ENCODE results near the gene TPSB2.

Gene TPSB2

GRCh38 chr16:1220098-1220728, 9.8 kb downstream of the TPSB2 start:
- H3K27ac ChIP-seq (ENCODE audit: low read depth, low read length): no peak overlapping the region
- no peaks in the 10 kb centered on the region for H3K9me3 ChIP-seq (ENCODE audit: control insufficient read depth in 1 of 2, low read length in 2 of 2)
- no peaks in the 10 kb centered on the region for H3K36me3 ChIP-seq (ENCODE audit: control insufficient read depth in 1 of 2, insufficient read depth in 2 of 2, low read length in 2 of 2)
- no peaks in the 10 kb centered on the region for H3K4me1 ChIP-seq (ENCODE audit: control insufficient read depth in 1 of 2, insufficient read depth in 2 of 2, low read length in 2 of 2)
- peaks cover 0 to 2% of the 10 kb centered on the region in 2 donors for H3K27me3 ChIP-seq (ENCODE audit: control insufficient read depth in 1 of 2, insufficient read depth in 2 of 2, low read length in 2 of 2)
- H3K4me3 ChIP-seq (ENCODE audit: low read depth in 1 of 2, low read length in 2 of 2): no peak overlapping the region
- H3K9ac ChIP-seq (ENCODE audit: low read depth in 1 of 2, low read length in 2 of 2): no peak overlapping the region

GRCh38 chr16:1218930-1219611, 10.9 kb downstream of the TPSB2 start:
- H3K36me3 ChIP-seq (ENCODE audit: control insufficient read depth in 1 of 2, insufficient read depth in 2 of 2, low read length in 2 of 2): no peaks in the 10 kb centered on the region

GRCh38 chr16:1218061-1218929, 11.7 kb downstream of the TPSB2 start:
- no peaks in the 10 kb centered on the region for H3K4me1 ChIP-seq (ENCODE audit: control insufficient read depth in 1 of 2, insufficient read depth in 2 of 2, low read length in 2 of 2)
- H3K27me3 ChIP-seq (ENCODE audit: control insufficient read depth in 1 of 2, insufficient read depth in 2 of 2, low read length in 2 of 2): no peaks in the 10 kb centered on the region
- no peaks in the 10 kb centered on the region for H3K9me3 ChIP-seq (ENCODE audit: control insufficient read depth in 1 of 2, low read length in 2 of 2)
- no peak overlapping the region for H3K4me3 ChIP-seq (ENCODE audit: low read depth in 1 of 2, low read length in 2 of 2)
- H3K36me3 ChIP-seq (ENCODE audit: control insufficient read depth in 1 of 2, insufficient read depth in 2 of 2, low read length in 2 of 2): no peaks in the 10 kb centered on the region
- H3K27ac ChIP-seq (ENCODE audit: low read depth, low read length): no peak overlapping the region
- no peak overlapping the region for H3K9ac ChIP-seq (ENCODE audit: low read depth in 1 of 2, low read length in 2 of 2)

More at GRCh38 chr16:1218930-1219611, 10.9 kb downstream of the TPSB2 start:
- Histone ChIP-seq H3K9me3 (ENCODE audit: control insufficient read depth in 1 of 2, low read length in 2 of 2) (no peaks in the 10 kb centered on the region), H3K27me3 (ENCODE audit: control insufficient read depth in 1 of 2, insufficient read depth in 2 of 2, low read length in 2 of 2) (no peaks in the 10 kb centered on the region), H3K4me3 (ENCODE audit: low read depth in 1 of 2, low read length in 2 of 2) (no peak overlapping the region), H3K9ac (ENCODE audit: low read depth in 1 of 2, low read length in 2 of 2) (no peak overlapping the region), H3K27ac (ENCODE audit: low read depth, low read length) (no peak overlapping the region), H3K4me1 (ENCODE audit: control insufficient read depth in 1 of 2, insufficient read depth in 2 of 2, low read length in 2 of 2) (no peaks in the 10 kb centered on the region)

- no peaks in the 10 kb centered on the region for H3K27me3 ChIP-seq (ENCODE audit: control insufficient read depth in 1 of 2, insufficient read depth in 2 of 2, low read length in 2 of 2)
- H3K4me3 ChIP-seq (ENCODE audit: low read depth in 1 of 2, low read length in 2 of 2): no peak overlapping the region
- H3K36me3 ChIP-seq (ENCODE audit: control insufficient read depth in 1 of 2, insufficient read depth in 2 of 2, low read length in 2 of 2): no peaks in the 10 kb centered on the region
- no peaks in the 10 kb centered on the region for H3K9me3 ChIP-seq (ENCODE audit: control insufficient read depth in 1 of 2, low read length in 2 of 2)
- no peaks in the 10 kb centered on the region for H3K4me1 ChIP-seq (ENCODE audit: control insufficient read depth in 1 of 2, insufficient read depth in 2 of 2, low read length in 2 of 2)
- H3K27ac ChIP-seq (ENCODE audit: low read depth, low read length): no peak overlapping the region
- H3K9ac ChIP-seq (ENCODE audit: low read depth in 1 of 2, low read length in 2 of 2): no peak overlapping the region
Measured at GRCh38 chr16:1217526-1217925, 12.5 kb downstream of the TPSB2 start.

- Histone ChIP-seq H3K27me3 (ENCODE audit: control insufficient read depth in 1 of 2, insufficient read depth in 2 of 2, low read length in 2 of 2) (no peaks in the 10 kb centered on the region), H3K4me1 (ENCODE audit: control insufficient read depth in 1 of 2, insufficient read depth in 2 of 2, low read length in 2 of 2) (no peaks in the 10 kb centered on the region), H3K4me3 (ENCODE audit: low read depth in 1 of 2, low read length in 2 of 2) (no peak overlapping the region), H3K9ac (ENCODE audit: low read depth in 1 of 2, low read length in 2 of 2) (no peak overlapping the region), H3K9me3 (ENCODE audit: control insufficient read depth in 1 of 2, low read length in 2 of 2) (no peaks in the 10 kb centered on the region), H3K27ac (ENCODE audit: low read depth, low read length) (no peak overlapping the region), H3K36me3 (ENCODE audit: control insufficient read depth in 1 of 2, insufficient read depth in 2 of 2, low read length in 2 of 2) (no peaks in the 10 kb centered on the region)
Measured at GRCh38 chr16:1216681-1217400, 13.1 kb downstream of the TPSB2 start.

GRCh38 chr16:1216296-1216619, 13.7 kb downstream of the TPSB2 start:
- H3K4me1 ChIP-seq (ENCODE audit: control insufficient read depth in 1 of 2, insufficient read depth in 2 of 2, low read length in 2 of 2): no peaks in the 10 kb centered on the region
- H3K27ac ChIP-seq (ENCODE audit: low read depth, low read length): no peak overlapping the region
- H3K27me3 ChIP-seq (ENCODE audit: control insufficient read depth in 1 of 2, insufficient read depth in 2 of 2, low read length in 2 of 2): no peaks in the 10 kb centered on the region
- no peaks in the 10 kb centered on the region for H3K36me3 ChIP-seq (ENCODE audit: control insufficient read depth in 1 of 2, insufficient read depth in 2 of 2, low read length in 2 of 2)
- H3K4me3 ChIP-seq (ENCODE audit: low read depth in 1 of 2, low read length in 2 of 2): no peak overlapping the region
- no peak overlapping the region for H3K9ac ChIP-seq (ENCODE audit: low read depth in 1 of 2, low read length in 2 of 2)
- H3K9me3 ChIP-seq (ENCODE audit: control insufficient read depth in 1 of 2, low read length in 2 of 2): no peaks in the 10 kb centered on the region

GRCh38 chr16:1215574-1216295, 14.2 kb downstream of the TPSB2 start:
- H3K9ac ChIP-seq (ENCODE audit: low read depth in 1 of 2, low read length in 2 of 2): no peak overlapping the region
- no peak overlapping the region for H3K27ac ChIP-seq (ENCODE audit: low read depth, low read length)
- H3K4me3 ChIP-seq (ENCODE audit: low read depth in 1 of 2, low read length in 2 of 2): no peak overlapping the region
- H3K4me1 ChIP-seq (ENCODE audit: control insufficient read depth in 1 of 2, insufficient read depth in 2 of 2, low read length in 2 of 2): no peaks in the 10 kb centered on the region
- H3K9me3 ChIP-seq (ENCODE audit: control insufficient read depth in 1 of 2, low read length in 2 of 2): no peaks in the 10 kb centered on the region
- H3K27me3 ChIP-seq (ENCODE audit: control insufficient read depth in 1 of 2, insufficient read depth in 2 of 2, low read length in 2 of 2): no peaks in the 10 kb centered on the region
- no peaks in the 10 kb centered on the region for H3K36me3 ChIP-seq (ENCODE audit: control insufficient read depth in 1 of 2, insufficient read depth in 2 of 2, low read length in 2 of 2)

GRCh38 chr16:1214719-1215118, 15.3 kb downstream of the TPSB2 start:
- Histone ChIP-seq H3K4me3 (ENCODE audit: low read depth in 1 of 2, low read length in 2 of 2) (no peak overlapping the region), H3K27ac (ENCODE audit: low read depth, low read length) (no peak overlapping the region), H3K4me1 (ENCODE audit: control insufficient read depth in 1 of 2, insufficient read depth in 2 of 2, low read length in 2 of 2) (no peaks in the 10 kb centered on the region), H3K9me3 (ENCODE audit: control insufficient read depth in 1 of 2, low read length in 2 of 2) (no peaks in the 10 kb centered on the region), H3K9ac (ENCODE audit: low read depth in 1 of 2, low read length in 2 of 2) (no peak overlapping the region), H3K27me3 (ENCODE audit: control insufficient read depth in 1 of 2, insufficient read depth in 2 of 2, low read length in 2 of 2) (no peaks in the 10 kb centered on the region), H3K36me3 (ENCODE audit: control insufficient read depth in 1 of 2, insufficient read depth in 2 of 2, low read length in 2 of 2) (no peaks in the 10 kb centered on the region)

- H3K27me3 ChIP-seq (ENCODE audit: control insufficient read depth in 1 of 2, insufficient read depth in 2 of 2, low read length in 2 of 2): no peaks in the 10 kb centered on the region
- no peaks in the 10 kb centered on the region for H3K36me3 ChIP-seq (ENCODE audit: control insufficient read depth in 1 of 2, insufficient read depth in 2 of 2, low read length in 2 of 2)
- no peak overlapping the region for H3K27ac ChIP-seq (ENCODE audit: low read depth, low read length)
- H3K9ac ChIP-seq (ENCODE audit: low read depth in 1 of 2, low read length in 2 of 2): no peak overlapping the region
- H3K9me3 ChIP-seq (ENCODE audit: control insufficient read depth in 1 of 2, low read length in 2 of 2): no peaks in the 10 kb centered on the region
- H3K4me1 ChIP-seq (ENCODE audit: control insufficient read depth in 1 of 2, insufficient read depth in 2 of 2, low read length in 2 of 2): no peaks in the 10 kb centered on the region
- no peak overlapping the region for H3K4me3 ChIP-seq (ENCODE audit: low read depth in 1 of 2, low read length in 2 of 2)
Measured at GRCh38 chr16:1213796-1214372, 16.1 kb downstream of the TPSB2 start.
